ENCODE data around the gene KRTAP10-6.

The KRTAP10-6 gene

DNA sequence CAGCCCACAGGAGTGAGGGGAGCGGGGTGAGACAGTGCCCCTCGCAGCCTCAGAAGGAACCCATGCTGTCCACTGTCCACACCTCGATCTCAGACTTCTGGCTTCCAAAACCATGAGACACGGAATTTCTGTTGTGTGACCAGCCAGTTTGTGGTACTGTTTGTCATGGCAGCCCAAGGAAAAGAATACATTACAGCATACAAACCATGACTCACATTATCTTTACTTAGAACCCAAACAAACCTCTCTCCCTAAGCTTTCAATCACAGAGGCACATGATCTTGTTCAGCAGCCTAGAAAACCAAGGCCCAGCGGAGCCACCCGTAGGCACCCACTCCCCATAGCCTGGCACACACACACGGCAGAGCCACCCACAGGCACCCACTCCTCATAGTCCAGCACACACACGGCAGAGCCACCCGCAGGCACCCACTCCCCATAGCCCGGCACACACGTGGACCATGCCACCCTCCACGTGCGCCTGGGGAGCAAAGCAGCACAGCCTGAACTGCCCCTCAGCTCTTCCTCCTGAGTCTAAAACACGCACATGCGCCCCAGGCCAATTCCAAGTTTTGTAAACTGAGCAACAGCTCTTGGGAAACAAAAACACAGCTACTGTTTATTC lies 19.2 kb downstream of the KRTAP10-6 start:
- ATAC-seq: no peak; the same call in 2 of the 3 replicates
- no peak for TF ChIP-seq GLIS3 (CRISPR knock-in tag; IDR thresholded peaks at IDR 0.05)
- TF ChIP-seq ZC3H10 (CRISPR knock-in tag; IDR thresholded peaks at IDR 0.05): no peak
- TF ChIP-seq CSDC2 (CRISPR knock-in tag; IDR thresholded peaks at IDR 0.05): no peak
- TF ChIP-seq, protein P1, sequence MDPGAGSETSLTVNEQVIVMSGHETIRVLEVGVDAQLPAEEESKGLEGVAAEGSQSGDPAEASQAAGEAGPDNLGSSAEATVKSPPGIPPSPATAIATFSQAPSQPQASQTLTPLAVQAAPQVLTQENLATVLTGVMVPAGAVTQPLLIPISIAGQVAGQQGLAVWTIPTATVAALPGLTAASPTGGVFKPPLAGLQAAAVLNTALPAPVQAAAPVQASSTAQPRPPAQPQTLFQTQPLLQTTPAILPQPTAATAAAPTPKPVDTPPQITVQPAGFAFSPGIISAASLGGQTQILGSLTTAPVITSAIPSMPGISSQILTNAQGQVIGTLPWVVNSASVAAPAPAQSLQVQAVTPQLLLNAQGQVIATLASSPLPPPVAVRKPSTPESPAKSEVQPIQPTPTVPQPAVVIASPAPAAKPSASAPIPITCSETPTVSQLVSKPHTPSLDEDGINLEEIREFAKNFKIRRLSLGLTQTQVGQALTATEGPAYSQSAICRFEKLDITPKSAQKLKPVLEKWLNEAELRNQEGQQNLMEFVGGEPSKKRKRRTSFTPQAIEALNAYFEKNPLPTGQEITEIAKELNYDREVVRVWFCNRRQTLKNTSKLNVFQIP (CRISPR knock-in tag; IDR thresholded peaks at IDR 0.05; ENCODE audit: borderline replicate concordance, low read depth): no peak
- no peak for TF ChIP-seq ZFP3 (CRISPR knock-in tag; IDR thresholded peaks at IDR 0.05)
- TF ChIP-seq, protein P2, sequence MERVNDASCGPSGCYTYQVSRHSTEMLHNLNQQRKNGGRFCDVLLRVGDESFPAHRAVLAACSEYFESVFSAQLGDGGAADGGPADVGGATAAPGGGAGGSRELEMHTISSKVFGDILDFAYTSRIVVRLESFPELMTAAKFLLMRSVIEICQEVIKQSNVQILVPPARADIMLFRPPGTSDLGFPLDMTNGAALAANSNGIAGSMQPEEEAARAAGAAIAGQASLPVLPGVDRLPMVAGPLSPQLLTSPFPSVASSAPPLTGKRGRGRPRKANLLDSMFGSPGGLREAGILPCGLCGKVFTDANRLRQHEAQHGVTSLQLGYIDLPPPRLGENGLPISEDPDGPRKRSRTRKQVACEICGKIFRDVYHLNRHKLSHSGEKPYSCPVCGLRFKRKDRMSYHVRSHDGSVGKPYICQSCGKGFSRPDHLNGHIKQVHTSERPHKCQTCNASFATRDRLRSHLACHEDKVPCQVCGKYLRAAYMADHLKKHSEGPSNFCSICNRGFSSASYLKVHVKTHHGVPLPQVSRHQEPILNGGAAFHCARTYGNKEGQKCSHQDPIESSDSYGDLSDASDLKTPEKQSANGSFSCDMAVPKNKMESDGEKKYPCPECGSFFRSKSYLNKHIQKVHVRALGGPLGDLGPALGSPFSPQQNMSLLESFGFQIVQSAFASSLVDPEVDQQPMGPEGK (CRISPR knock-in tag; IDR thresholded peaks at IDR 0.05; ENCODE audit: borderline replicate concordance): no peak
- TF ChIP-seq ZFP30 (CRISPR knock-in tag; IDR thresholded peaks at IDR 0.05): no peak
- TF ChIP-seq ARNTL (CRISPR knock-in tag; IDR thresholded peaks at IDR 0.05; ENCODE audit: borderline replicate concordance, low read depth): no peak
- TF ChIP-seq ZNF8 (CRISPR knock-in tag; IDR thresholded peaks at IDR 0.05): no peak
- TF ChIP-seq ZNF70 (CRISPR knock-in tag; IDR thresholded peaks at IDR 0.05): no peak
- TF ChIP-seq, protein P3, sequence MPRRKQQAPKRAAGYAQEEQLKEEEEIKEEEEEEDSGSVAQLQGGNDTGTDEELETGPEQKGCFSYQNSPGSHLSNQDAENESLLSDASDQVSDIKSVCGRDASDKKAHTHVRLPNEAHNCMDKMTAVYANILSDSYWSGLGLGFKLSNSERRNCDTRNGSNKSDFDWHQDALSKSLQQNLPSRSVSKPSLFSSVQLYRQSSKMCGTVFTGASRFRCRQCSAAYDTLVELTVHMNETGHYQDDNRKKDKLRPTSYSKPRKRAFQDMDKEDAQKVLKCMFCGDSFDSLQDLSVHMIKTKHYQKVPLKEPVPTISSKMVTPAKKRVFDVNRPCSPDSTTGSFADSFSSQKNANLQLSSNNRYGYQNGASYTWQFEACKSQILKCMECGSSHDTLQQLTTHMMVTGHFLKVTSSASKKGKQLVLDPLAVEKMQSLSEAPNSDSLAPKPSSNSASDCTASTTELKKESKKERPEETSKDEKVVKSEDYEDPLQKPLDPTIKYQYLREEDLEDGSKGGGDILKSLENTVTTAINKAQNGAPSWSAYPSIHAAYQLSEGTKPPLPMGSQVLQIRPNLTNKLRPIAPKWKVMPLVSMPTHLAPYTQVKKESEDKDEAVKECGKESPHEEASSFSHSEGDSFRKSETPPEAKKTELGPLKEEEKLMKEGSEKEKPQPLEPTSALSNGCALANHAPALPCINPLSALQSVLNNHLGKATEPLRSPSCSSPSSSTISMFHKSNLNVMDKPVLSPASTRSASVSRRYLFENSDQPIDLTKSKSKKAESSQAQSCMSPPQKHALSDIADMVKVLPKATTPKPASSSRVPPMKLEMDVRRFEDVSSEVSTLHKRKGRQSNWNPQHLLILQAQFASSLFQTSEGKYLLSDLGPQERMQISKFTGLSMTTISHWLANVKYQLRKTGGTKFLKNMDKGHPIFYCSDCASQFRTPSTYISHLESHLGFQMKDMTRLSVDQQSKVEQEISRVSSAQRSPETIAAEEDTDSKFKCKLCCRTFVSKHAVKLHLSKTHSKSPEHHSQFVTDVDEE (CRISPR knock-in tag; IDR thresholded peaks at IDR 0.05): no peak
- no peak for TF ChIP-seq SNAI2 (CRISPR knock-in tag; IDR thresholded peaks at IDR 0.05)
- TF ChIP-seq ISL1 (CRISPR knock-in tag; IDR thresholded peaks at IDR 0.05): no peak
- TF ChIP-seq OSR1 (CRISPR knock-in tag; IDR thresholded peaks at IDR 0.05): no peak
- no peak for TF ChIP-seq ZNF565 (CRISPR knock-in tag; conservative IDR thresholded peaks at IDR 0.05; ENCODE audit: low read depth)
- TF ChIP-seq PPARA (CRISPR knock-in tag; IDR thresholded peaks at IDR 0.05; ENCODE audit: borderline replicate concordance): no peak

DNA sequence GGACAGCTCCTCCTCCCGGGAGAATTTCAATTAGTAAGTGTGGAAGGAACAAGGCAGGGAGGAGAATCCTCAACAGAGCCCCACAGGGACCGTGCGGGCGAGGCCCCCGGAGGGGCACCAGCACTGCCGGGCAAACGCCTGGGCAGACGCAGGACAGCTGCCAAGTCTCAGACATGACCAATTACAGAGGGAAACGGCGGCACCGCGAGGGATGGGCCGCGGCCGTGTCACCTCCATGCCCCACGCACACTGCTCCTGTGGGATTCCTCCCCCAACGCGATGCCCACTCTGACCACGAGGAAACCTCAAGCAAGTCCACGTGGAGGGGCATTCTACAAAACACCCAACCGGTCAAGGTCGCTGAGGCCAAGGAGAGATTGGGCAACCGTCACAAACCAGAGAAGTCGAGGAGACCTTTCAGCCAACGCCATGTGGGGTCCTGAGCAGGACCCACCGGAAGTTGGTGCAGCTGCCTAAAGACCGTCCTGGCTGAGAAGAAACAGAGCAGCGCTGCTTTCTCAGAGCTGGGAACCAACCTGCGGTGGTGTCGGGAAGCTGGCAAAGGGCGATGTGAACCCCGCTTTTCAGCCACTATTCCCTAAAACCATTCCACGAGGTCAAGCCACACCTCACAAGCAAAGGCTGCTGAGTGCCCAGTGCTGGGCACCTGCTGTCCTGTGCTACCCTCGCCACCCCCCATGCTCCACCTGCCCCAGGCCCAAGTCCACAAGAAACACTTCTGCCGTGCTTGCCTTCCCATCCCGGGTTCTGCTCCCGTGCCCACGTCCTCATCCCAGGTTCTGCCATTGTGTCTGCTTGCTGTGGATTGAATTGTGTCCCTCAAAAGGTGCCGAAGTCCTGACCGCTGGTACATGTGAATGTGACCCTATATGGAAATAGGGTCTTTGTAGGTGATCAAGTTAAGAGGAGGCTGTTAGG lies 20.2 kb downstream of the KRTAP10-6 start:
- ATAC-seq: no peak
- no peak for TF ChIP-seq ARNTL (CRISPR knock-in tag; IDR thresholded peaks at IDR 0.05; ENCODE audit: borderline replicate concordance, low read depth)

DNA sequence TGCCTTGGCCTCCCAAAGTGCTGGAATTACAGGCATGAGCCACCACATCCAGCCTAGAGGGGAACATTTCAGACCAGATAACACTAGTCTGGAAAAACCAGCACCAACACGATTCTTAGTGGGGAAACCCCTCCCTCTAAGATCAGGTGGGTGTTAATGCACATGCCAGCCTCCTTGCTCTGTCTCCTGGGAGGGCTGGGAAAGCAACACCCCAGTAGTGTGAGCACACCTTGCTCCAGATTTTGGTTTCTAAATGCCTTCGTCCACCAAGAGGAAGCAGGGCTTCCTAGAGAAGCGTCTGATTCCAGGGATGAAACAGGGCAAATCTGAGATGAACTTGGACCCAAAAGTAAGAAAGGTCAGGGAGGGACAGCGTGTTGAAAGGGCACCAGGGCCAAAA lies 21.0 kb downstream of the KRTAP10-6 start:
- ATAC-seq: no peak
- TF ChIP-seq, protein P1 (CRISPR knock-in tag; IDR thresholded peaks at IDR 0.05; ENCODE audit: borderline replicate concordance, low read depth): no peak
- TF ChIP-seq ZFP3 (CRISPR knock-in tag; IDR thresholded peaks at IDR 0.05) (no peak), RARB (CRISPR knock-in tag; IDR thresholded peaks at IDR 0.05) (no peak), PPARA (CRISPR knock-in tag; IDR thresholded peaks at IDR 0.05; ENCODE audit: borderline replicate concordance) (no peak), BACH2 (CRISPR knock-in tag; IDR thresholded peaks at IDR 0.05; ENCODE audit: borderline replicate concordance) (no peak)
